Renal cortical epithelial cell (primary cell): ENCODE results near the gene PLCB3. TPM values are rescaled to one million over a fixed set of nuclear protein-coding genes. Genes with fewer than 3 reads are reported as not detected.
"Not testable (repeated sequence)": the region's sequence is repeated elsewhere in the genome, so short reads cannot be mapped to it uniquely, and the experiment has no call there.

Source experiments
- DNase-seq: peaks from one replicate; pipeline ENCODE4 v3.0.0-alpha.2; 2011; ENCODE audit warnings: low read depth
- total RNA-seq: library from RNA; depleted of rRNA; stranded (reverse); fragments of >200 nt; gene quantifications from 2 replicates; pipeline ENCODE4 v1.2.3, GENCODE V29; 2014

Gene PLCB3
- total RNA-seq, 1 donor from 2014 or later = 29.7 TPM

- DNase-seq = no peak
Measured at GRCh38 chr11:64303109-64304031, 52.0 kb downstream of the PLCB3 start.

- no peak for DNase-seq
Measured at GRCh38 chr11:64304032-64304315, 52.6 kb downstream of the PLCB3 start.

GRCh38 chr11:64304316-64305072 is 53.2 kb downstream of the PLCB3 start:
- peak; percentile 82 for DNase-seq

- peak; percentile 93 for DNase-seq
Measured at GRCh38 chr11:64305075-64305690, 53.9 kb downstream of the PLCB3 start, which contains the start of gene ESRRA. ESRRA (plus strand) TSS chr11:64305524; CDS start chr11:64307180, 1,656 bp downstream.

GRCh38 chr11:64305691-64306562 is 54.6 kb downstream of the PLCB3 start:
- no peak for DNase-seq

- DNase-seq = no peak
Measured at GRCh38 chr11:64306563-64306875, 55.2 kb downstream of the PLCB3 start.

- DNase-seq = peak; percentile 58
Measured at GRCh38 chr11:64306876-64307622, 55.7 kb downstream of the PLCB3 start.

- not testable (repeated sequence) for DNase-seq
Measured at GRCh38 chr11:64307795-64308194, 56.5 kb downstream of the PLCB3 start.

GRCh38 chr11:64312947-64313346 is 61.6 kb downstream of the PLCB3 start:
- no peak for DNase-seq

GRCh38 chr11:64313491-64314145 is 62.3 kb downstream of the PLCB3 start:
- no peak for DNase-seq

- DNase-seq = no peak
Measured at GRCh38 chr11:64314146-64314804, 62.9 kb downstream of the PLCB3 start.

- DNase-seq = no peak
Measured at GRCh38 chr11:64314805-64315561, 63.7 kb downstream of the PLCB3 start.

- not testable (repeated sequence) for DNase-seq
Measured at GRCh38 chr11:64315667-64316526, 64.6 kb downstream of the PLCB3 start.

GRCh38 chr11:64316672-64317324 is 65.5 kb downstream of the PLCB3 start:
- DNase-seq = no peak

GRCh38 chr11:64317325-64317960 is 66.1 kb downstream of the PLCB3 start, which contains the start of gene TRMT112:
TRMT112 (minus strand) TSS chr11:64317559; CDS start chr11:64317526, 33 bp downstream.
- DNase-seq = peak; percentile 99

GRCh38 chr11:64317961-64318765 is 66.8 kb downstream of the PLCB3 start, which contains the start of gene PRDX5:
PRDX5 (plus strand) TSS chr11:64318121; CDS start chr11:64318216, 95 bp downstream.
- peak; percentile 91 for DNase-seq
